Measurements from ENCODE around the gene KARS1. TPM values are rescaled to one million over a fixed set of nuclear protein-coding genes. Genes with fewer than 3 reads are reported as not detected.

Gene KARS1
- polyA plus RNA-seq, 1 donor from 2014 or later: 151 TPM

- no peaks in the 10 kb centered on the region for H3K9me3 ChIP-seq (ENCODE audit: low read length)
- TF ChIP-seq EZH2 (IDR thresholded peaks at IDR 0.05; ENCODE audit: borderline replicate concordance, insufficient read depth, low read length, poor library complexity, severe bottlenecking) (no peak), POLR2AphosphoS5 (IDR thresholded peaks at IDR 0.05) (no peak), TAF1 (IDR thresholded peaks at IDR 0.05; ENCODE audit: low read depth) (no peak), REST (IDR thresholded peaks at IDR 0.05; ENCODE audit: borderline replicate concordance) (no peak), CTCF (IDR thresholded peaks at IDR 0.05; ENCODE audit: poor library complexity, severe bottlenecking) (no peak), EP300 (conservative IDR thresholded peaks at IDR 0.05; ENCODE audit: poor library complexity, severe bottlenecking) (no peak), RAD21 (conservative IDR thresholded peaks at IDR 0.05) (no peak)
- H3F3A ChIP-seq (ENCODE audit: insufficient read depth, low read length, poor library complexity, severe bottlenecking): no peaks in the 10 kb centered on the region
- H3K9me2 ChIP-seq (ENCODE audit: insufficient read depth, low read length): no peaks in the 10 kb centered on the region
- H3K27me3 ChIP-seq (ENCODE audit: insufficient read depth, low read depth, low read length): no peaks in the 10 kb centered on the region
- no peak overlapping the region for H2AFZ ChIP-seq (ENCODE audit: low read depth, low read length)
- no peak overlapping the region for H3K27ac ChIP-seq (ENCODE audit: low read length)
- H4K20me1 ChIP-seq (ENCODE audit: insufficient read depth): no peaks in the 10 kb centered on the region
- no peaks in the 10 kb centered on the region for H3K79me2 ChIP-seq (replicated peaks; ENCODE audit: insufficient read depth, low read length)
- no peaks in the 10 kb centered on the region for H3K36me3 ChIP-seq (ENCODE audit: insufficient read depth, low read length)
- no peak overlapping the region for H3K4me2 ChIP-seq (ENCODE audit: low read length)
- H3K4me3 ChIP-seq (ENCODE audit: low read length): no peak overlapping the region
- no peak overlapping the region for H3K9ac ChIP-seq (ENCODE audit: low read length)
Observed at GRCh38 chr16:75635036-75635435, 12.4 kb downstream of the KARS1 start.

- no peak overlapping the region for H3K4me2 ChIP-seq (ENCODE audit: low read length)
- no peaks in the 10 kb centered on the region for H3K9me3 ChIP-seq (ENCODE audit: low read length)
- no peak overlapping the region for H3K4me3 ChIP-seq (ENCODE audit: low read length)
- H4K20me1 ChIP-seq (ENCODE audit: insufficient read depth): no peaks in the 10 kb centered on the region
- TF ChIP-seq SMC3 (conservative IDR thresholded peaks at IDR 0.05; ENCODE audit: poor library complexity): no peak
- no peak for TF ChIP-seq TAF1 (IDR thresholded peaks at IDR 0.05; ENCODE audit: low read depth)
- TF ChIP-seq CTCF (IDR thresholded peaks at IDR 0.05; ENCODE audit: poor library complexity, severe bottlenecking): no peak
- TF ChIP-seq POLR2AphosphoS5 (IDR thresholded peaks at IDR 0.05): no peak
- no peak for TF ChIP-seq EZH2 (IDR thresholded peaks at IDR 0.05; ENCODE audit: borderline replicate concordance, insufficient read depth, low read length, poor library complexity, severe bottlenecking)
- TF ChIP-seq RAD21 (conservative IDR thresholded peaks at IDR 0.05): no peak
- TF ChIP-seq EP300 (conservative IDR thresholded peaks at IDR 0.05; ENCODE audit: poor library complexity, severe bottlenecking): no peak
- TF ChIP-seq MXI1 (conservative IDR thresholded peaks at IDR 0.05; ENCODE audit: poor library complexity, severe bottlenecking): no peak
- no peak for TF ChIP-seq REST (IDR thresholded peaks at IDR 0.05; ENCODE audit: borderline replicate concordance)
- H3K9ac ChIP-seq (ENCODE audit: low read length): no peak overlapping the region
- no peak overlapping the region for H3K27ac ChIP-seq (ENCODE audit: low read length)
- H3K36me3 ChIP-seq (ENCODE audit: insufficient read depth, low read length): peaks cover 7% of the 10 kb centered on the region
- H3K9me2 ChIP-seq (ENCODE audit: insufficient read depth, low read length): no peaks in the 10 kb centered on the region
- no peaks in the 10 kb centered on the region for H3F3A ChIP-seq (ENCODE audit: insufficient read depth, low read length, poor library complexity, severe bottlenecking)
- H3K79me2 ChIP-seq (replicated peaks; ENCODE audit: insufficient read depth, low read length): no peaks in the 10 kb centered on the region
- H2AFZ ChIP-seq (ENCODE audit: low read depth, low read length): no peak overlapping the region
- H3K27me3 ChIP-seq (ENCODE audit: insufficient read depth, low read depth, low read length): no peaks in the 10 kb centered on the region
Observed at GRCh38 chr16:75632857-75633256, 14.6 kb downstream of the KARS1 start.
